ENCODE measurements around the gene TBCD.

GRCh38 chr17:82791532-82791931 is 39.7 kb downstream of the TBCD start:
- TF ChIP-seq HDGF (IDR thresholded peaks at IDR 0.05; ENCODE audit: borderline replicate concordance): no peak
- no peak for TF ChIP-seq BHLHE40 (IDR thresholded peaks at IDR 0.05; ENCODE audit: borderline replicate concordance)
- TF ChIP-seq FOXK2 (IDR thresholded peaks at IDR 0.05): no peak
- TF ChIP-seq NFRKB (IDR thresholded peaks at IDR 0.05): no peak
- TF ChIP-seq SUZ12 (IDR thresholded peaks at IDR 0.05): no peak
- TF ChIP-seq TARDBP (IDR thresholded peaks at IDR 0.05): no peak
- TF ChIP-seq ARNT (IDR thresholded peaks at IDR 0.05): no peak
- no peak for TF ChIP-seq SP1 (IDR thresholded peaks at IDR 0.05)
- TF ChIP-seq CTBP1 (IDR thresholded peaks at IDR 0.05; ENCODE audit: borderline replicate concordance): no peak
- TF ChIP-seq LEF1 (IDR thresholded peaks at IDR 0.05; ENCODE audit: borderline replicate concordance): no peak
- no peak for TF ChIP-seq ZNF384 (IDR thresholded peaks at IDR 0.05)
- no peak for TF ChIP-seq FOXM1 (IDR thresholded peaks at IDR 0.05; ENCODE audit: borderline replicate concordance)
- no peak for TF ChIP-seq ELF4 (IDR thresholded peaks at IDR 0.05)

Measured in HEK293T (cell line).